ENCODE data around the gene OR2L8. TPM values are rescaled to one million over a fixed set of nuclear protein-coding genes. Genes with fewer than 3 reads are reported as not detected.

OR2L8 gene
- total RNA-seq, 4 donors from 2014 or later = 0.63 to 2.2 TPM; not detected in 2

DNA sequence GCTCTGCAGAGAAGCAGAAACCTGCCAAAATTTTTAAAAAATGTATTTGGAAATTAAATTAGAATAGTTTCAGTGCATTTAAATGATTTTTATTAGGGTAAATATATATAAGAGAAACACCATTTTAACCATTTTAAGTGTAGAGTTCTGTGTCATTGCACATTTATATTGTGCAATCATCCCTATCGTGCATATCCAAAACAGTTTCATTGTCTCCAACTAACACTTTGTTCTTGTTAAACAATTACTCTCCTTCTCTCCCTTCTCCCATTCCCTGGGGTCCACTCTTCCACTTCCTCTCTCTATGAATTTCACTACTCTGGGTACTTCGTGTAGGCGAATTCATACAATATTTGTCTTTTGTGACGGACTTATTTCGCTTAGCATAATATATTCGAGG is 6.0 kb upstream of the OR2L8 start:
- Histone ChIP-seq H3K36me3 (no peaks in the 10 kb centered on the region), H3K27me3 (no peaks in the 10 kb centered on the region), H3K27ac (no peak overlapping the region), H3K4me1 (no peaks in the 10 kb centered on the region), H3K9me3 (peaks cover 0 to 9% (median 2%) of the 10 kb centered on the region in 4 donors), H3K4me3 (no peak overlapping the region)
- TF ChIP-seq EP300 (IDR thresholded peaks at IDR 0.05) (no peak), POLR2A (IDR thresholded peaks at IDR 0.05) (no peak)
- TF ChIP-seq, protein P1, sequence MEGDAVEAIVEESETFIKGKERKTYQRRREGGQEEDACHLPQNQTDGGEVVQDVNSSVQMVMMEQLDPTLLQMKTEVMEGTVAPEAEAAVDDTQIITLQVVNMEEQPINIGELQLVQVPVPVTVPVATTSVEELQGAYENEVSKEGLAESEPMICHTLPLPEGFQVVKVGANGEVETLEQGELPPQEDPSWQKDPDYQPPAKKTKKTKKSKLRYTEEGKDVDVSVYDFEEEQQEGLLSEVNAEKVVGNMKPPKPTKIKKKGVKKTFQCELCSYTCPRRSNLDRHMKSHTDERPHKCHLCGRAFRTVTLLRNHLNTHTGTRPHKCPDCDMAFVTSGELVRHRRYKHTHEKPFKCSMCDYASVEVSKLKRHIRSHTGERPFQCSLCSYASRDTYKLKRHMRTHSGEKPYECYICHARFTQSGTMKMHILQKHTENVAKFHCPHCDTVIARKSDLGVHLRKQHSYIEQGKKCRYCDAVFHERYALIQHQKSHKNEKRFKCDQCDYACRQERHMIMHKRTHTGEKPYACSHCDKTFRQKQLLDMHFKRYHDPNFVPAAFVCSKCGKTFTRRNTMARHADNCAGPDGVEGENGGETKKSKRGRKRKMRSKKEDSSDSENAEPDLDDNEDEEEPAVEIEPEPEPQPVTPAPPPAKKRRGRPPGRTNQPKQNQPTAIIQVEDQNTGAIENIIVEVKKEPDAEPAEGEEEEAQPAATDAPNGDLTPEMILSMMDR (IDR thresholded peaks at IDR 0.05) = no peak
- WGBS, 2 donors = 71 to 78% methylated on average over 6 of the region's 6 CpGs
- DNase-seq (ENCODE audit: low spot score in 2 of 2) = no peak

DNA sequence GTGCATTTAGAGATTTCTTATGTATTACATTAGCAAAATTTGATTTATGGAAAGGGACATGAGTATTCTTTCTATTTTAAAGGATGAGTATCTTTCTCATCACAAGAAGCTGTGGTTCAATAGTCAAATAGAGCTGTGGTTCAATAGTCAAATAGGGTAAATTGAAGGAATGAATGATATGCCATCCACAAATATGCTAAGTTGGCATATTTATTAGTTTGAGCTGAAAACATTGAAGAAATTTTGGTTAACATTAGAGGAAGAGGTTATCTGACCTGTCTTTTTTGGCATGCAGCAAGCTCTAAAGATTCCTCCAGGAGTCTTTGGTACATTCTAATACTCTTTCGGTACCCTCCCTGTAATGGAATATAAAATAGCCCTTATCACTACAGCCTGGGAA is 4.8 kb downstream of the OR2L8 start:
- Histone ChIP-seq H3K4me3 (no peak overlapping the region), H3K4me1 (no peaks in the 10 kb centered on the region), H3K9me3 (no peaks in the 10 kb centered on the region), H3K27me3 (no peaks in the 10 kb centered on the region), H3K27ac (no peak overlapping the region), H3K36me3 (no peaks in the 10 kb centered on the region)
- DNase-seq (ENCODE audit: low spot score in 2 of 2) = no peak
- TF ChIP-seq POLR2A (IDR thresholded peaks at IDR 0.05) (no peak), EP300 (IDR thresholded peaks at IDR 0.05) (no peak)
- TF ChIP-seq, protein P1 (IDR thresholded peaks at IDR 0.05) = no peak
- WGBS, 2 donors = 90% methylated on average over 1 of the region's 1 CpG

DNA sequence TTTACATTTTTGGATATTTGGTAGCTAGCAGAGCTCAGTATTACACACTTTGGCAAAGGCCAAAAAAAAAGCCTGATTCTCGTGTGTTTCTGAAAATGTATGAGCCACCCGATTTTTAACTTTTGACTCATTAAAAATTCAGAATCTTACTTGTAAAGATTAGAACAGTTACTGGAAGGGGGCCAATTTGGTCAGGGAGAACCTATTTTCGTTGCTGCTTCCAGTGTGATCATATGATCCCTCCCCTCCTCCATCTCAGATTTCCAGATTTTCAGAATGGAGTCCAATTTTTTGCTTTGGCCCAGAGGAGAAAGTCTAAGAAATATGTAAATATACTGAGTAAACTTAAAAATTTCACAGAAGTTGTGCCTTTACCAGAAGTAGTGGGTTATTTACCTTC is 13.1 kb downstream of the OR2L8 start:
- DNase-seq (ENCODE audit: low spot score in 2 of 2) = no peak
- Histone ChIP-seq H3K4me1 (no peaks in the 10 kb centered on the region), H3K27me3 (no peaks in the 10 kb centered on the region), H3K27ac (no peak overlapping the region), H3K36me3 (no peaks in the 10 kb centered on the region), H3K4me3 (no peak overlapping the region), H3K9me3 (no peaks in the 10 kb centered on the region)
- 24 to 25% methylated on average over 3 of the region's 3 CpGs for WGBS, 2 donors
- TF ChIP-seq EP300 (IDR thresholded peaks at IDR 0.05) = no peak
- TF ChIP-seq, protein P1 (IDR thresholded peaks at IDR 0.05) = no peak
- TF ChIP-seq POLR2A (IDR thresholded peaks at IDR 0.05) = no peak

DNA sequence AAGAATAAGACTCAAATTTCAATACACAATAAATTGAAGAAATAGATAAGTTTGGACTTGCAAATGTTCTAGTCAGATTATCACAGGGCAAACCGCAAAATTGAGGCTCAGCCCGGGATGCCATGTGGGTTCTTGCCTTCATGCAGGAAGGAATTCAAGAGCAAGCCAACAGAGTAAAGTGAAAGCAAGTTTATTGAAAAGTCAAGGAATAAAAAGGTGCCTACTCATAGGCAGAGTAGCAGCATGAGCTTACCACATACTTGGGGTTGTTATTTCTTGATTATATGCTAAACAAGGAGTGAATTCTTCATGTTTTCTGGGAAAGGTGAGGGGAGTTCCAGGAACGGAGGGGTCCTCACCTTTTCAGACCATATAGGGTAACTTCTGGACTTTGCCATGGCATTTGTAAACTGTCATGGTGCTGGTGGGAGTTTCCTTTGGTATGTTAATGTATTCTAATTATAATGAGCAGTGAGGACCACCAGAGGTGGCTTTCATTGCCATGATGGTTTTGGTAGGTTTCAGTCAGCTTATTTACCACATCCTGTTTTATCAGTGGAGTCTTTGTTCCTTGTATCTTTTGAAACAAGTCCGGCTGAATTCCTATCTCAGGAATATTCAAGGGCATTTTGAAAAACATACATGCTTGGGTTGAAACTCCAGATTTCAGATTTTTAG is 14.4 kb downstream of the OR2L8 start:
- H3K4me1 ChIP-seq = no peaks in the 10 kb centered on the region
- H3K36me3 ChIP-seq = no peaks in the 10 kb centered on the region
- H3K9me3 ChIP-seq = no peaks in the 10 kb centered on the region
- WGBS, 2 donors = 59 to 65% methylated on average over 4 of the region's 4 CpGs
- H3K4me3 ChIP-seq = no peak overlapping the region
- H3K27ac ChIP-seq = no peak overlapping the region
- H3K27me3 ChIP-seq = no peaks in the 10 kb centered on the region
- TF ChIP-seq EP300 (IDR thresholded peaks at IDR 0.05) (no peak), POLR2A (IDR thresholded peaks at IDR 0.05) (no peak)
- TF ChIP-seq, protein P1 (IDR thresholded peaks at IDR 0.05) = no peak
- no peak for DNase-seq (ENCODE audit: low spot score in 2 of 2)

GRCh38 chr1:247964933-247965332 is 16.3 kb downstream of the OR2L8 start, which contains the start of gene OR2AK2:
Gene OR2AK2 (plus strand): TSS chr1:247965233. CDS start chr1:247965377, 144 bp downstream.
- Histone ChIP-seq H3K9me3 (peaks cover 0 to 3% (median 0%) of the 10 kb centered on the region in 4 donors), H3K36me3 (no peaks in the 10 kb centered on the region), H3K4me3 (no peak within 1 kb of the TSS), H3K27ac (no peak within 1 kb of the TSS), H3K27me3 (no peaks in the 10 kb centered on the region), H3K4me1 (no peaks in the 10 kb centered on the region)
- TF ChIP-seq EP300 (IDR thresholded peaks at IDR 0.05) (no peak), POLR2A (IDR thresholded peaks at IDR 0.05) (no peak)
- TF ChIP-seq, protein P1 (IDR thresholded peaks at IDR 0.05) = no peak
- 86% methylated on average over 2 of the region's 2 CpGs for WGBS, 2 donors
- DNase-seq (ENCODE audit: low spot score in 2 of 2) = no peak
